Suppressor macrophage (primary cell): ENCODE measurements around the gene GFRA1.

Source experiments
- DNase-seq, 4 experiments: peaks; one replicate each; pipeline ENCODE4 v3.0.0-alpha.2; 2020 to 2022

The GFRA1 gene

DNA sequence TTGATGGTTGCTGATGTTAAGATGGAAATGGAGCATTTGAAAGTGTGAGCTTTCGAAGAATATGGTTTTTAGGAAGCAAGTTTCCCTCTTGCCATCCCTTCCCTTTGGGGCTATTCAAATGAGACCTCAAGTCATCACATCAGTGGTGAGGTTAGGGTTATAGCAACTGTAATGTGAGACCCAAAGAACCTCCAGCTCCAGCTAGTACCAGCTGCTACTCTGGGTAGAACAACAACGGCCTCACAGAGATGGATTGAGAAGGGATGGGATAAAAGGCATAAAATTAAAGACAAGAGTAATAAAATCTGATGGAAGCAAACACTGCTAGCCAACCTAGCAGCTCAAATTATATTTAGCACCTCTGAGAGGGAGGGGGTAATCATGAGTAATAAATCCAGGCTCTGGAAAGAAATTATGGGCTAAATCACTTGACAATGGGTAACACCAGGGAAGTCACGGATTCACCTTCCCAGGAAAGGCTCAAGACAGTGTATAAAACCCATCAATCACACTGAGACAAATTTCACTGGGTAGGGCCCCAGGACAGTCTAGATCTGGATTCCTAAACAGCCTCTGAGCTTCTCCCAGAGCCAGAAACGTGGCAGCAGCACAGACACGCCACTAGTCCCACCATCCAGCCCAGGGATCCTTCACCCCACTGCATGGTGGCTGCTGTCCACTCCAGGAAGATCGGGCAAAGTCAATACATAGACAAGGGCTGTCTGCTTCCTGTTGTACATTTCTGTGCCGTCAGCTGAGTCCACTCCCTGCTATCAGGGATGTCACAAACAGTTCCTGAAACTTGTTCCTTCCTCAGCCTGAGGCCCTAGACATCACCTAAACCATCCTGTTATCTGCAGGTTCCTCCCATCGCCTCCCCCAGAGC is 151.1 kb downstream of the GFRA1 start:
- DNase-seq = no peak

DNA sequence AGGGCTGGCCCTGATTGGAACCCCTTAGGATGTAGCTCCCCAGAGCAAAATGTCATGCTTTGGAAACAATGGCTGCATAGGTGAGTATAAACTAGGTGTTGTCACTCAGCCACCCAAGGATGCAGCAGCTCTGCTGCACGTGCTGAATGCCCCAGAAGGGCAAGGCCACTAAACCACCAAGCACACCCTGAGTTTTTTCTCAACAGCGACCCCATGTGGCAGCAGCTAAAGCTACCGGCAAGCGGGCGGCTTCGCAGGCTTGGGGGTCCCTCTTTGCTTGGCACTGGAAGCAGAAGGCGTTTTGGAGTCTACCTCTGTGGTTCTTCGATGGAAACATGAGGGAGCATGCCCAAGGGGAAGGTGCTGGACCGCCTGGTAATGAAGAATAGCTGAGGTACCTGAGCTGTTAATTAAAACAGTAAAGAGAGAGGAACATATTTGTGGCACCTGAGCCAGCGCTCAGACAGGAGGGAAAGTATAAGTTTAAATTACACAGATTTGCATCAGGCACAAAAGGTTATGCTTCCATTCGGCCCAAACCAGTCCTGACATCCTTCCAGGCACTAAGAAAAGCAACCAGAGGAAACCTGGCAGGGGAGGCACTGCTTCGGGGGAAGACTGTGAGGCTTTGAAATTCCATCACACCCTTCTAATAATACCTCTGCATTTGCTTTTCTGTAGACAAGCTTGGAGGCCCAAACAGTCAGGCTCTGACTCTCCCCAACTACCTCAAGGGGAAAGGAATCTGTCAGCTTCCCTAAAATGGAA is 152.1 kb downstream of the GFRA1 start:
- DNase-seq = no peak

DNA sequence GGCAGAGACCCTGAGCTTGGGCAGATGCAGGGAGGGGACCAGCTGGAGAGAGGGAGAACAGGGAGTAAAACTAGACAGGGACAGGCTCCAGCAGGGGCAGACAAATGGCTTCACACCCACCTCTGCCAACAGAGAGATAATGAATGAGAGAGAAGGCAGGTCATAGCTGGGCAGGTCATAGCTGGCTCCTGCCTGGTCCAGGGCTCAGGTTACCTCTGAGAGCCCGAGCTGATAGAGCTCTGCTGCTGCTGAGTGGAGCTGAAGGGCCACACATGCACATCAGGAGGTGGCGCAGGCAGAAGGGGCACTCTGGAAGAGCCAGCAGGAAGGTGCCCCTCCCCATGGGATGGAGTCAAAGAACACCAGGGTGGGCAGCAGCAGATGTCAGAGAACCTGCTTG is 154.2 kb downstream of the GFRA1 start:
- no peak for DNase-seq

DNA sequence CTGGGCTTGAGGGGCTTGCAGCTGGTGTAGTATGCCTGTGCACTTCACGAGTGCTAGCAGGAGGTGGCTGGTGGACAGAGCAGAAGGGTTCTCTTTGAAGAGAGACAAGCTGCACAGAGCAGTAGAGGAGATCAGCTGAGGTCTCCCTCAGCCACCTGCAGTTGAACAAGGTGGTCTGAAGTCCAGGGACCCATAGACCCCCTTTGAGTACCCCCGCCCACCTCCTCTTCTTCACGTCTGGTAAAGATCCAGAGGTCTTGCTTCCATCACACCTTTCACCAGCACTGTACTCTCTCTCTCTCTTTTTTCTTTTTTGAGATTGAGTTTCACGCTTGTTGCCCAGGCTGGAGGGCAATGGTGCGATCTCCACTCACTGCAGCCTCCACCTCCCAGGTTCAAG is 157.2 kb downstream of the GFRA1 start:
- no peak for DNase-seq

DNA sequence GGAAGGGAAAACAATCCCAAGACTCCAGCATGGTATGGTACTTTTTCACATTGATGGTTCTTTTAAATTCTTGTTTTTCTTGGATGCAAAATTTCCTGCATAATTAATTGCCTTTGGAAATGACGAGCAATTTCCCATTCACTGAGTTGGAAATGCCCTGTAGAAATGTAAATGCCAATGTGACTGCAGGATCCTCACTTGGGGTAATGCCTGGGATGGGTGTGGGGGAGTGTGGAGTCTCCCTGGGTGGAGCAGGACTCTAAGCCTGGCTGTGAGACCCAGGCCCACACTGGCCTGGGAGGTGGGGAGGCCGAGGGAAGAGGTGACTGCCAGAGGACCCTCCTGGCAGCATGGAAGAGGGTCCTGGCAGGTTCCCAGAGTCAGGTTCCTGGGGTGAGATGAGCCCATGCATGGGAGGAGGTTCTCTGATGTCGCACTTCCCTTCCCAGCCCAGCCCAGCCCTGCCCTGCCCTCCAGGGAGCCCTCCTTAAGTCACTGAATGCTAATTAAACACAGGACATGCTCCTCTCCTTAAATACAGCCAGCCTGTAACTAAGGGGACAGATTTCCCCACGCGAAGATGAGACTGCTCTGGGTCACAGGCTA is 157.9 kb downstream of the GFRA1 start:
- DNase-seq = no peak

DNA sequence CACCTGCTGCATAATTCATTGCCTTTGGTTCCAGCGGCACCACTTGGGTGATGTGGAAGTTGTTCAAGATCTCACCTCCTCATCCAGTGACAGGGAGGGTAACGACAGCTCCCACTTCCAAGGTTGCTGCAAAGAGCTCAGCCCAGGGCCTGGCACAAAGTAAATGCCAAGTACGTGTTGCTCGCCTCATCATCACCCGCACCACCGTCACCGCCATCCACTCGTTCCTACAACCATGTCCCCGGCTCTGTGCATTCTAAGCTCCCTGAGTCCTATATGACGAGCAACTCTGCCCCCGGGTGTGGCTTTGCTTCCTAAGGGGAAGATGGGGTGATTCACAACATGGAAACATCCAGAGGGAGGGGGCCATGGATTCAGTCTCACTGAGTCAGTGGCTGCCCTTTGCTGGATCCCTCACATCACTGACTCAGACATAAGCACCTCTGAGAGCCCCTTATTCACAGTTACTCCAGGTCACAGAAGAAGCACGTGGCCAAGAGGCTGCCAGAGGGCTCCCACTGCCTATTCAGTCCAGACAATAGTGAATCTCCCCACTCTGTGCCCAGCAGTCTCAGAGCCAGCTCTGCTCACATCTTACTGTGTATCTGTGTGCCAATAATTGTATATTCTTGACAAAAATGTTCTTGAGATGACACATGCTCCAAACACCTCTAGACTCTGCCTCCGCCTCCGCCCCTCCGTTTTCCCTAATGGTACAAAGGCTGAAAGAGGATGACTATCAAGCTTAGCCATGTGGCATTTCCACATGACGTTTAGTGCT is 159.1 kb downstream of the GFRA1 start:
- DNase-seq = no peak

DNA sequence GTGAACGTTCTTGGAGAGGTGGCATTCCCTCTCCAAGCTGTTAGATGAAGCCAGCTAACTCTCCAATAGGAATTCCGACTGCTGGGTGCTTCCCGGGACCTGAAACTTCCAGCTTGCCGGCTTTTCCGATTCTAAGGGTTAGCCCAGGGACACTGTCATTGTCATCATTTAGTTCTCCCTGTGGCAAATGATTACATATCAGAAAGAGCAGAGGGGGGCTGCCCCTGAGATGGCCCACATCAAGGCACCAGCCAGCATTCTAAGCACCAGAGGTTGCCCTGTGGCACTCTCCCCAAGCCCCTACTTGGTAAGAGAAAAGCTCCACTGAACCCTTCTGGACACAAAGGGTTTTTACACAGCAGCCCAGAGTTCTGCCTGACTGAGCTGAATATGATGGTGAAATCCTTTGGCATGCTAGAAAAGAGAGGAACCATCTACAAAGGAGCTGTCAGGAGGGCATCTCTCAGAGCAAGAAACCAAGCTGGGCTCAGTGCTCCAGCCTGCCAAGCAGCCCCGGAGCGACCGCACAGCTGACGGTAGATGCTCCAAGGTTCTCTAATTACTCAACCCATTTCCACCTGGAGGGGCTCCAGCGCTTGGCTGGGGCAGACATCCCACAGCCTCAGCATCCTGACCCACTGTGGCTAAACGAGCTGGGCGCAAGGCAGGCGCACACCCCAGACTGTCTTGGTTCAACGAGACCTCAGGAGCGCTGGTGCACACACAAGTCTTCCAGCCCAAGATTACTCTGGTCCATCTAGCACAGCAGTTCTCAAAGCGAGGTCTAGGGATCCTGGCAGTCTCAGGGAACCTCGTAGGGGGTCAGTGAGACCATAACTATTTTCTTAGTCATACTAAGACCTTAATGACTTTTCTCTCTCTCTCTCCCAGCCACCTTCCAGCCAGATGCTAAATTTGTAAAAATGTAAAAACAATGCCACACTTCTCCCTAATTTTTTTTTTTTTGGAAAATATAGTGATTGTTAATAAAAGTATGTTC is 160.5 kb downstream of the GFRA1 start:
- DNase-seq = no peak

DNA sequence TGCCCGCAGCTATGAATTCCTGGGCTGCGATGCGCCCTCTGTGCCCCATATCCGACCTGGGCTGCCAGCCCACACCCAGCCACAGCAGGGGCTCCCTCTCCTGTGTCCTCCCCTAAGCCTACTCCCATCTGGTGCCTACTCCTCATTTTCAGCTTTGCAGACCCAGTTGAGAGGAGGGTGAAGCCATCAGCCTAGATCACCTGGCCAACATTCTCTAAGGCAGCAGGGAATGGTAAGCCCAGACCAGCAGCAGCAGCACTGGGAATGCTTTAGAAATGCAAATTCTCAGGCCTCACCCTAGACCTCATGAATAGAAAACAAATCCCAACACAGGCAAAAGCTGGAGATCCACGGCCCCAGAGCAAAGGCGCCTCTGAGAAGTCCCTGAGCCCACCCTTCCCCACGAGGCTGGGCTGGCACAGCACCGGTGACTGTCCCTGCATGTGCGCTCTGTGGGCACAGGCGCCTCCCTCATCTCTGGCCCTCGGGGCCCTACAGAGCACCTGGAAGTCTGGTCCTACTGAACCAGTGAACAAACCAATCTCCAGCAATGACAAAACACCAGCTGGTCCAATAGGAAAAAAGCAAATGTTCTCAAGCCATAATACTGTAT is 161.4 kb downstream of the GFRA1 start:
- no peak for DNase-seq

DNA sequence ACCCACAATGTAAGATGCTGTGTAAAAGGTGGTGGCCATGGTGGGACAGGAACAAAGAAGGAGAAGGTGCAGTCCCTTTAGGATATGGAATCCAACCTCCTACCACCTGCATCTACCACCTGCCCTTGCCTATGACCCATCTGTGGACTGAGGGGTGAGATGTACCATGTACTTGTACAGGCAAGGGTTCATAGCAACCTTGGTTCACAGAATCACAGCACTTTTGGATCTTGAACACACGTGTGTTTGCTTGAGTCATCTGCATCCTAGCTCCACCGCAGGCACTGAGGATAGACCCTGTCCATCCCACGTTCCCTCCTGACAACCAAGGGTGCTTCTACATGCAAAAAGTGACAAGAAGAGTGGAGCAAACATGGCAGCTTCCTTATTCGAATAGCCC is 162.3 kb downstream of the GFRA1 start:
- DNase-seq = no peak

DNA sequence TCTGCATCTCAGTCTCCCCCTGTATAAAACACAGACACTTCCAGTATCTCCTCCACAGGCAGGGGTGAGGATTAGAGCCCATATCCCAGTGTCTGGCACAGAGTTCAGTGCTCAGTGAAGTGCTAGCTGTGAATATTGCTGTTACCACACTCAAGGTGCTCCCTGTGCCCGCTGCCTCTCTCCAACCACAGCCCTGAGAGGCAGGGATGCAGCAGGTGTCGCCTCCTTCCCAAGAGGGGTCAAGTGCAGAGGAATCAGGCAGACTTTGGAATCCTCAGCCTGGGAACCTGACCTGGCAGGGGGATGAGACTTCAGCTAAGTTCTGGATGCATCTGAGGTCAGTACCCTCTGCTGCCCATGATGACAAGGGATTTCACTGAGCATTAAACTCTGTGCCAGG is 163.1 kb downstream of the GFRA1 start:
- DNase-seq = no peak

DNA sequence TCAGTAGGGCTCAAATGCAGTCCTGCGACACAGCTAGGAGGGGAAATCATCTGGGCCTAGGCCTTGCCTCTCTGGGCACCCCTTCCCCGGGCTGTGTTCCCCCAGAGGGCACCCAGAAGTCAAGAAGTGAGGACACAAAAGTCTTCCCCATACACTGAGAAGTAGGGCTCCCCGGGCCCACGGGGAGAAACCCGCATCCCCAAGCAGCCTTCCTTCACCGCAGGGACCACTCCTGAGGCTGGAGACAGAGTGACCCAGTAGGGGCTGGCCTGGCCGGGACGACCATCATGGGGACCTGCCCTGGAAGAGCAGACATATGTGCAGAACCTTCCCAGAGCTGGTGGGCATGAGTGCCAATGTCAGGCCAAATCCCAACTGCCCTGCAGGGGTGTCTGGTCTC is 163.5 kb downstream of the GFRA1 start:
- DNase-seq = no peak

DNA sequence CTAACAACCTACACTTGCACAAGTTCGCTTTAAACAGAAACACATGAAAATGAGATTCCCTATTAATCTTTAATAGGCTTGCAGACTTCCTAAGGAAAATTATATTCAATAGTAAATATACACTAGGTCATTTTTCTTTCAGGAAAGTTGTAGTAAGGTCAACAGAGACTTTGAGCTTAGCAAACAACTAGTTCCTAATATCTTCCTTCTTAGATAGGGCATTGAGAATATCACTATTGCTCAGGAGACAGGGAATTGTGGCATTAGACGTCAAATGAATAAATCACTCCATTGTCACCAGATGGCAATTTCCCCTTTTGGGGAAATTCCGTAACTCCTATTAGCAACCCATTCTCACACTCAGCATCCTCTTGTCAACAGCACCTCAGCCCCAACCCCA is 164.9 kb downstream of the GFRA1 start:
- DNase-seq = no peak

DNA sequence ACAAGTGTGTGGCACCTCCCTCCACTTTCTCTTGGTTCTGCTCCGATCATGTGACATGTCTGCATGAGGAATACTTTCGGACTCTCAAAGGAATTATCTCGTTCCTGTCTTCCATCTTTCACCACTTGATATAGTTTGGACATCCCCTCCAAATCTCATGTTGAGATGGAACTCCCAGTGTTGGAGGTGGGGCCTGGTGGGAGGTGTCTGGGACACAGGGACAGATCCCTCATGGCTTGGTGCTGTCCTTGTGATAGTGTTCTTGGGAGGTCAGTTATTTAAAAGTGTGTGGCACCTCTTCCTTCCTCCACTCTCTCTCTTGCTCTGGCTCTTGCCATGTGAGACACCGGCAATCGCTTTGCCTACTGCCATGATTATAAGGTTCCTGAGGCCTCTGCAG is 166.4 kb downstream of the GFRA1 start:
- no peak for DNase-seq

DNA sequence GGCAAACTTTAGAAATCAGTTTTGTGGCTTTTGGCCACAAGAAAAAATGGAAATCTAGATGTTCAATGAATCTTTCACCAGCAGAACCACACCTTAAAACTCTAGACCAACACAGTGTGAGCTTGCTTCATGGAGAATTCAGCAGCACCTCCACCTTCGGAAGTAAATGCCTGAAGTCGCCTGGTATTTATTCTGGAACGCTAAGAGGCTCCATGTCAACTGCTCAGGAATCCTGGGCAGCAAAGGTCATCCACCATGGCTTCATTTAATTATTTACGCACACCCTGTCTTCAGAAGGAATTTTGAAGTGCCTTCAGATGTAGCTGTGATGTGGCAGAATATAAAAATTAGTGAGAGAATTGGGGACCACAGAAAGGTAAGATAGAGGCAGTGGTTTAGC is 167.7 kb downstream of the GFRA1 start:
- no peak for DNase-seq

DNA sequence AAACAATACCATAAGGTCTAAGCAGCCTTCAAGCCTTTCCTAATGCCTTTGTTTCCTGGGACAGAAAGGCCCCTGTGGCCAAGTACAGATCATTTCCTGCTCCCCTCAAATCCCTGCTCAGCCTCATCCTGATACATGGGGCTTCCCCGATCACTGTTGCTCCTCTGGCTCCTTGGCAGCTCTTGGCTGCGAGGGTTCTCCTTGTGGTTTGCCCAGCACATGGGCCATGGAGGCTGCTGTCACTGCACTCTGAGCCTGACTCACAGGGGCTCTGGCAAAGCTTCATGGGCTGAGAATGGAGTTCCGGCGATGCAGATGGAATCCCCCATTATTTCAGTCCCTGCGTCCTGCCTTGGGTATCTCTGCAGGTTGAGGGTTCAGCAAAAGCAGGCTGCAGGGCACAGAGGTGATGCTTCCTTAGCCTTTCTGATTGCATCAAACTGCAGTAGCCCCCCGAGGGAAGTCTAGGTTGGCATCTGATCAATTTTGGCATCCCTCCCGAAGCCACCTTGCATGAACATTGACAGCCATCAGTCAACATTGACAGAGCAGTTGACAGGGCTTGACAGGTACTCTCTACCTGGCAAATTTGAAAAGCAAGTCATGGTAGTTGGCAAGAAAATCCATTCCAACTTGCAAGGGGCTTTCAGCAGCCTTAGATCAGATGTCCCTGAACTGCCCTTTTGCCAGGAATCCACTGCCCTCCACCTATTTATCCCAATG is 168.6 kb downstream of the GFRA1 start:
- DNase-seq = no peak

DNA sequence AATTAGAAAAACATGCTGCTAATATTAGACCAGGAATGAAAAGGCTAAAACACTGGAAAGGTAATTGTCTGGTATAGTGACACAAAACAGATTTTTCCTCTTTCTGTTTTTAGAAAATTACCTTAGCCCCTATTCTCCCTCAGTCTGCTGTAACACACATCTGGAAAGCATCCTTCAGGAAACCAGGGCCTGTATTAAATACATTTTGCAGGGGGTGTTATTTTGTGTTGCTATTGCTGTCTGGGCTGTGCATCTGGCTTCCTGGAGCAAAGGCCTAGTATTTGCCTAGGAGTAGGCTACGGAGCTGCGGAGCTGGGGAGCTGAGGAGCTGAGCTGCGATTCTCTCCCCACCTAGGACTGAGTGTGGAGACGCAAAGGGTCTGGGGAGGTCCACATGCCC is 169.3 kb downstream of the GFRA1 start:
- no peak for DNase-seq

DNA sequence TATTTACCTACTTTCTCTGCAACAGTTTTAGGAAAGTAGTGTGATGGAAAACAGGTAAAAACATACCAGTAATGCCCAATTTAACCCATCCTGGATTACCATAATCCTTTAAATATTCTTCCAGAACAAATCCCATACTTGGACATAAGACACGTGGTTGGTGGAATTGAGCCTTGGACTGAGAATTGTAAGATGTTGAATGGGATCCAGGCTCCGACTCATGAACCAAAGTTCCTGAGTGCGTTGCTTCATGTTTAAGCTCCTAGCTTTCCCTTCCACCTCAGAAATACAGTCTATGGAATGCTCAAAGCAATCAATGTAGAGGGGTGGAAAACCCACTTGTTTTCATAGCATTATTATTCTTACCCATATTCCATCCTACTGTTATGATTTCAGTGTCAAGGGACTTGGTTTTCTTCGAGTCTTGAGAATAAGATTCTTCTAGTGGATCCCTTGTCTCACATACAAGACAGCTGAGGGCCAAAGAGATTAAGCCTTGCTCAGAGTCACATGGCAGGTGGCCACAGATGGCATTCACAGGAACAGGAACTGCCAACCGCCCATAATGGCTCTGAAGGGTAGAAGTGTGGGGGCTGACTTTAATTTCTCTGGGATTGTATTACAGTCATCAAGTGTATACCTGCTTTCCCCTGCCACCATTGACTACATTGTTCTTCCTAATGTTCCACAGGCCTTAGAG is 171.2 kb downstream of the GFRA1 start:
- DNase-seq = no peak

DNA sequence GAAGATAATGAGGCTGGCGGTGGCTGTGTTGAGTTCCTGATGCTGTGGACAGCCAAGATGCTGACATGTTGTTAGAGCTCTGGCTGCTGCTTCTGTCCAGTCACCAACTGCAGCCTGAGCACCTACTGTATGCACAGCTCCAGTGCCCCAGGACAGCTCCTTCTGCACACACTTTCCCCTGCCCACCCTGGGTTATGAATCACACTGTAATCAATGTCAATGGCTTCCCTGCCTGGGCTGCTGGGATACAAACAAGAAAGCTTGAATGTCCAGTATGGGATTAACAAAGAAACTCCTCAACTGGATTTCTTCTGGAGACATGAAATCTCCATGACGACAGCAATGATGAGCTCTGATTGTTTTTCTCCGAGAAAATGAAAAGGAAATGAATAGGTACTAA is 172.0 kb downstream of the GFRA1 start:
- no peak for DNase-seq

DNA sequence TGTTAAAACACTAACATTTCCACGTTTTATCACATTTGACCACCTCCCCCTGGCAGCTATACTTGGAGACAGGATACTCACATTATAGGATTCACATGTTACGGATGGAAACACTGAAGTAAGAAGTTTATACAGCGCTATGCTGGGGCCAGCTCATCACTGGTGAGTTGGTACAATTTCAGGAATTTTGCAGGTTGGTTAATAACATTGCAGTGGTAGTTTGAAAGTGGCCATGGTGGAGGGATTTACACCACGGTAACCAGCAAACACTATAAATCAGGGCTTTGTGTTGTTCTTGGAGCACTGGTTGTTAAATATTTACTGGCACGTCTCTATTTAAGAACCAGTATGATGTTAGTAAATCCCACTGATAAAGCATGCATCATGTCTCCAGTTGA is 174.0 kb downstream of the GFRA1 start:
- DNase-seq = no peak
